Trophoblast cell (in vitro differentiated cells and primary cell): ENCODE measurements around the gene AGXT2.

Experiments used
- DNase-seq, 2 donors: peaks; one replicate each; pipeline ENCODE4 v3.0.0-alpha.2; 2016
- H2AFZ ChIP-seq: 2 replicates; pipeline ENCODE4 v1.6.1; 2013; ENCODE audit warnings: low read length, moderate library complexity, mild to moderate bottlenecking; ENCODE audit not compliant: insufficient read depth, poor library complexity
- H2AK5ac ChIP-seq: 2 replicates; pipeline ENCODE4 v1.6.1; 2013; ENCODE audit warnings: mild to moderate bottlenecking, low read length
- H2BK120ac ChIP-seq: 2 replicates; pipeline ENCODE4 v1.6.1; 2013; ENCODE audit warnings: low read length, mild to moderate bottlenecking, moderate library complexity; ENCODE audit not compliant: insufficient read depth, poor library complexity
- H2BK12ac ChIP-seq: 2 replicates; pipeline ENCODE4 v1.6.1; 2013; ENCODE audit warnings: mild to moderate bottlenecking, low read length, moderate library complexity
- H2BK5ac ChIP-seq: 2 replicates; pipeline ENCODE4 v1.6.1; 2013; ENCODE audit warnings: low read length, low read depth, moderate library complexity, mild to moderate bottlenecking; ENCODE audit not compliant: poor library complexity
- H3K14ac ChIP-seq: 2 replicates; pipeline ENCODE4 v1.6.1; 2013; ENCODE audit warnings: mild to moderate bottlenecking, low read length
- H3K18ac ChIP-seq: 2 replicates; pipeline ENCODE4 v1.6.1; 2013; ENCODE audit warnings: mild to moderate bottlenecking, low read length
- H3K23ac ChIP-seq: 2 replicates; pipeline ENCODE4 v1.6.1; 2013; ENCODE audit warnings: low read length
- H3K27ac ChIP-seq: 2 replicates; pipeline ENCODE4 v1.5.1; 2013; ENCODE audit warnings: low read depth, mild to moderate bottlenecking, inconsistent platforms, low read length, moderate library complexity
- H3K27me3 ChIP-seq: 2 replicates; pipeline ENCODE4 v1.6.1; 2013; ENCODE audit warnings: inconsistent platforms, mild to moderate bottlenecking, low read length, moderate library complexity; ENCODE audit not compliant: insufficient read depth
- H3K36me3 ChIP-seq, 2 experiments: 1 replicate in 1 of 2; 2 replicates in 1 of 2; pipeline ENCODE4 v1.6.1; 2013; ENCODE audit warnings: low read length in 2 of 2, mild to moderate bottlenecking in 2 of 2, moderate library complexity in 1 of 2; ENCODE audit not compliant: insufficient read depth in 2 of 2, control insufficient read depth in 1 of 2
- H3K4ac ChIP-seq: 2 replicates; pipeline ENCODE4 v1.6.1; 2013; ENCODE audit warnings: low read depth, mild to moderate bottlenecking, low read length, moderate library complexity
- H3K4me1 ChIP-seq, 2 experiments: 1 replicate in 1 of 2; 2 replicates in 1 of 2; pipeline ENCODE4 v1.6.1; 2013; ENCODE audit warnings: low read length in 2 of 2, mild to moderate bottlenecking in 2 of 2, moderate library complexity in 1 of 2; ENCODE audit not compliant: insufficient read depth in 2 of 2, control insufficient read depth in 1 of 2
- H3K4me2 ChIP-seq: 2 replicates; pipeline ENCODE4 v1.6.1; 2013; ENCODE audit warnings: inconsistent platforms, mild to moderate bottlenecking, low read length, moderate library complexity
- H3K4me3 ChIP-seq: 2 replicates; pipeline ENCODE4 v1.5.1; 2013; ENCODE audit warnings: mild to moderate bottlenecking, low read depth, low read length, inconsistent platforms
- H3K79me1 ChIP-seq: one replicate; pipeline ENCODE4 v1.6.1; 2013; ENCODE audit warnings: low read length
- H3K79me2 ChIP-seq: 2 replicates; pipeline ENCODE4 v1.6.1; 2013; ENCODE audit warnings: low read length, mild to moderate bottlenecking; ENCODE audit not compliant: control insufficient read depth, insufficient read depth, poor library complexity
- H3K9ac ChIP-seq: 2 replicates; pipeline ENCODE4 v1.6.1; 2013; ENCODE audit warnings: mild to moderate bottlenecking, low read length
- H3K9me3 ChIP-seq: 2 replicates; pipeline ENCODE4 v1.6.1; 2013; ENCODE audit warnings: low read depth, mild to moderate bottlenecking, control low read depth, inconsistent platforms, low read length; ENCODE audit not compliant: insufficient read depth
- H4K12ac ChIP-seq: 2 replicates; pipeline ENCODE4 v1.6.1; 2013; ENCODE audit warnings: low read depth, mild to moderate bottlenecking, low read length, moderate library complexity
- H4K8ac ChIP-seq: 2 replicates; pipeline ENCODE4 v1.6.1; 2013; ENCODE audit warnings: low read depth, mild to moderate bottlenecking, low read length, moderate library complexity
- H4K91ac ChIP-seq: one replicate; pipeline ENCODE4 v1.6.1; 2013; ENCODE audit warnings: low read depth, mild to moderate bottlenecking, low read length, moderate library complexity
- WGBS: extraction: QIAGEN DNeasy Blood & Tissue Kit; methylation state at CpG from one replicate; pipeline ENCODE4 v1.1.7; 2013; ENCODE audit warnings: missing lambda C conversion rate; ENCODE audit not compliant: insufficient read length, insufficient coverage; ENCODE audit errors: extremely low coverage; 5-methylcytosine and 5-hydroxymethylcytosine counted together

Gene AGXT2

DNA sequence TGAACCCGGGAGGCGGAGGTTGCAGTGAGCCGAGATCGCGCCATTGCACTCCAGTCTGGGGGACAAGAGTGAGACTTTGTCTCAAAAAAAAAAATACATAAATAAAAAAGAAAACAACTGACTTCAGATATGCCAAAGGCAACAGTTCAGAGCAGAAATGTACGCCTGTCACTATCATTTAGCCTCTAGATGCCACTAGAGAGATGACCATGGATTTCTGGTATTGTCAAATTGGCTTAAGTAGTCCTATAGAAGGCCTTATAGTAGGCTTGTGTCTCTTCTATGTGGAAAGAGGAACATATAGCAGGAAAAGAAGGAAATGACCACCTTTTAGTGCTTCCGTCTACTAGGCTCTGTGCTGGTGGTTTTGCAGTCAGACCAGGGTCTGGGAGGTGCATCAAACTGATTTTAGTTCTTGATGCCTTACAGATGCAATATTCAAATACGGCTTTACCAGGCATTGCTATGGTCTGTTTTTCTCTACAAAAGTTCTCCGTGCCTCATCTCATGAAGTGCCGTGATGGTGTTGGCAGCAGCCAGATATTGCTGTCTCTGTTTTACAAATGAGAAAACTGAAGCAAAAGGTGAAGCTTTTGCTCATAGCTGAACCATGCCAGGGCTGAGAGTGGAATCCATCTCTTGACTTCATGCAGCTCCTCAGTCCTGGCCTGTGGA is 17.2 kb downstream of the AGXT2 start:
- no CpG with 5 or more reads among the region's 10 CpGs for WGBS

DNA sequence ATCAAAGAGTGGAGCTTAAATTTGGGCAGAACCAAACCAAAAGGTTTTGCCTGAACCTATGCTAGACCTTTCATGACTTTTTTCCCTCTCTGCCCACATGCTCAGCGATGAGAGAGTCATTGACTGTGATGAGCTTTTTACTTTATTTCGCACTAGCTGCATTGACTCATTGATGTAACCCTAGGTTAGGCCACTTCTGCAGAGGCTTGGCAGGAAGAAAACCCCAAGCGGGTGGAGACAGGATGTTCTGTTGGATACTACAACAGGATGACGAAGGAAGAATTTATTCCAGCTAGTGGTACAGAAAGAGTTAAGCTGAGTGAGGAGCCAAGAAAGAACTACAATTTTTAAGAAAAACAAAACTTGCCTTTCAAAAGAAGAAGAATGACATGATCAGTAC is 18.4 kb downstream of the AGXT2 start:
- Histone ChIP-seq H4K8ac (no peak overlapping the region), H3K18ac (no peak overlapping the region), H2BK5ac (no peak overlapping the region), H3K4me1 (no peaks in the 10 kb centered on the region), H3K4me3 (no peak overlapping the region), H3K4ac (no peak overlapping the region), H3K4me2 (no peak overlapping the region), H4K91ac (no peak overlapping the region), H3K27ac (no peak overlapping the region), H3K79me1 (no peaks in the 10 kb centered on the region), H3K36me3 (no peaks in the 10 kb centered on the region), H2BK120ac (no peak overlapping the region), H3K9ac (no peak overlapping the region), H2BK12ac (no peak overlapping the region), H3K14ac (no peak overlapping the region), H2AFZ (no peak overlapping the region), H3K27me3 (no peaks in the 10 kb centered on the region), H2AK5ac (no peak overlapping the region), H3K79me2 (no peaks in the 10 kb centered on the region), H3K23ac (no peak overlapping the region), H3K9me3 (peaks cover 2% of the 10 kb centered on the region), H4K12ac (no peak overlapping the region)
- DNase-seq, result no peak
- no CpG with 5 or more reads among the region's 4 CpGs for WGBS

More for the DNA sequence above, 17.2 kb downstream of the AGXT2 start:
- peak overlapping the region; percentile 49 for H3K27ac ChIP-seq
- H2BK120ac ChIP-seq, result no peak overlapping the region
- no peak overlapping the region for H4K12ac ChIP-seq
- H3K23ac ChIP-seq, result no peak overlapping the region
- no peaks in the 10 kb centered on the region for H3K79me2 ChIP-seq
- no peaks in the 10 kb centered on the region for H3K36me3 ChIP-seq
- DNase-seq, result peak in 1 of 2 donors; percentile 23
- H3K9ac ChIP-seq, result no peak overlapping the region
- H2AFZ ChIP-seq, result no peak overlapping the region
- H3K4me1 ChIP-seq, result no peaks in the 10 kb centered on the region
- no peak overlapping the region for H3K18ac ChIP-seq
- no peak overlapping the region for H2AK5ac ChIP-seq
- no peaks in the 10 kb centered on the region for H3K79me1 ChIP-seq
- H2BK5ac ChIP-seq, result no peak overlapping the region
- H3K4ac ChIP-seq, result no peak overlapping the region
- H2BK12ac ChIP-seq, result no peak overlapping the region
- no peak overlapping the region for H4K91ac ChIP-seq
- H3K14ac ChIP-seq, result no peak overlapping the region
- H3K9me3 ChIP-seq, result peaks cover 2% of the 10 kb centered on the region
- no peak overlapping the region for H4K8ac ChIP-seq
- no peak overlapping the region for H3K4me2 ChIP-seq
- no peaks in the 10 kb centered on the region for H3K27me3 ChIP-seq
- no peak overlapping the region for H3K4me3 ChIP-seq

DNA sequence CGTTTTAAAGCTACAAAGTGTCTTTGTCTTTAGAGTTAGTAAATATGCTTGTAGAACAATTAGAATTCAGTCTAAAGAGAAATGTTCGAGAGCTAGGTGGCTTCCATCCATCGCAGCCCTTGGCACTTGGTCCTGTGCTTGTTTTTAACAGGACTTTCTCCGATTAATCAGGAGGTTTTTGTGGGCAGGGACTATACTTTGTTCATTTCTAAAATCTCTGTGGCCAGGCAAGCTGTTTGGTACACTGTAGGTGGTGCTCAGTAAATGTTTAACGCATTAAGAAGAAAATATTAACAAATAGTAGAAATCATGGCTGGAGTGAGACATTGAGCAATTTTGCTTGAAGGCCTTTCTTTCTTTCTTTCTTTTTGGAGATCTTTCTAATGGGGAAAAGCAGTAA is 20.8 kb downstream of the AGXT2 start:
- H3K4me2 ChIP-seq, result no peak overlapping the region
- H3K9ac ChIP-seq, result no peak overlapping the region
- no peak overlapping the region for H4K91ac ChIP-seq
- no peak overlapping the region for H3K4ac ChIP-seq
- H3K14ac ChIP-seq, result no peak overlapping the region
- H2AFZ ChIP-seq, result no peak overlapping the region
- no peak overlapping the region for H3K27ac ChIP-seq
- no peaks in the 10 kb centered on the region for H3K4me1 ChIP-seq
- no peak overlapping the region for H2BK5ac ChIP-seq
- H4K12ac ChIP-seq, result no peak overlapping the region
- no peak overlapping the region for H2AK5ac ChIP-seq
- no peak overlapping the region for H2BK120ac ChIP-seq
- no peak overlapping the region for H3K4me3 ChIP-seq
- H4K8ac ChIP-seq, result no peak overlapping the region
- H3K18ac ChIP-seq, result no peak overlapping the region
- no peak overlapping the region for H2BK12ac ChIP-seq
- peaks cover 2% of the 10 kb centered on the region for H3K9me3 ChIP-seq
- no peak overlapping the region for H3K23ac ChIP-seq
- no peak for DNase-seq
- H3K36me3 ChIP-seq, result no peaks in the 10 kb centered on the region
- no CpG with 5 or more reads among the region's 5 CpGs for WGBS
- no peaks in the 10 kb centered on the region for H3K79me2 ChIP-seq
- H3K27me3 ChIP-seq, result no peaks in the 10 kb centered on the region
- H3K79me1 ChIP-seq, result no peaks in the 10 kb centered on the region

DNA sequence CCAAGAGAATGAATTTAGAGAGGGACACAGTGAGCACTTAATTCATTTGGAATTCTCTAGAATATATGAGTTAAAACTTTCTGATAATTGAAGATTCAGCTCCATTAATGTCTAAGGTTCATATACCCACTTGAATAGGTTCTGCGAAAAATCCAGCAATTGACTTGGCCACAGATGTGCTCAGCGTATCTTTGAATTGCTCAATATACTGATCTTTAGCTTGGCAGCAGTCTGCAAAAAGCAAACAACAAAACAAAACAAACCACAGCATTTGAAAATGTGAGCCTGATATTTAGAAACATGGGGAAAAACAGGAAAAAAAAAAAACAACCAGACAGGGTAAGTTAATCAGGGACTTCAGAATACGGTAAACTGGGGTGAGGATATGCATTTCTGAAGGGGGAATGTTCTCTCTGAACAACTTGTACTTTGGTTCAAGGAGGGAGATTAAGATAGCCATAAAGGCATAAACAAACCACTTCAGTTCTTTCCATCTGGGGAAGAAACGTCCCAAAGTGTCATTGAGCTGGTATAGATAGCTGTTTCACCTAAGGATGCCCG is 21.4 kb downstream of the AGXT2 start:
- Histone ChIP-seq H3K14ac (no peak overlapping the region), H3K79me2 (no peaks in the 10 kb centered on the region), H3K27me3 (no peaks in the 10 kb centered on the region), H3K27ac (no peak overlapping the region), H4K12ac (no peak overlapping the region), H3K18ac (no peak overlapping the region), H2AFZ (no peak overlapping the region), H3K4ac (no peak overlapping the region), H3K4me2 (no peak overlapping the region), H3K79me1 (no peaks in the 10 kb centered on the region), H3K4me1 (no peaks in the 10 kb centered on the region), H2BK5ac (no peak overlapping the region), H4K91ac (no peak overlapping the region), H2BK12ac (no peak overlapping the region), H2BK120ac (no peak overlapping the region), H3K4me3 (no peak overlapping the region), H3K23ac (no peak overlapping the region), H3K36me3 (no peaks in the 10 kb centered on the region), H2AK5ac (no peak overlapping the region), H3K9me3 (peaks cover 2% of the 10 kb centered on the region), H4K8ac (no peak overlapping the region), H3K9ac (no peak overlapping the region)
- no CpG with 5 or more reads among the region's 5 CpGs for WGBS
- no peak for DNase-seq
